Cardiac fibroblast (primary cell): Measurements from ENCODE around the gene ASB1.
"Not testable (repeated sequence)": the region's sequence is repeated elsewhere in the genome, so short reads cannot be mapped to it uniquely, and the experiment has no call there.

ENCODE experiments used
- DNase-seq, 2 donors: peaks; one replicate each; pipeline versions ENCODE4 v3.0.0 to v3.0.0-alpha.2; 2010; ENCODE audit warnings: low read depth in 2 of 2
- H3K4me3 ChIP-seq, 2 donors: replicated peaks in 1 of 2; 1 replicate in 1 of 2; 2 replicates in 1 of 2; pipeline ENCODE4 v1.5.1; 2011; ENCODE audit warnings: low read depth in 2 of 2, low read length in 2 of 2, mild to moderate bottlenecking in 2 of 2, moderate library complexity in 1 of 2
- TF ChIP-seq, protein P1 (sequence below): IDR thresholded peaks from one replicate; pipeline ENCODE4 v1.5.1; 2011; ENCODE audit warnings: low read depth, mild to moderate bottlenecking, low read length, inconsistent platforms

The ASB1 gene

DNA sequence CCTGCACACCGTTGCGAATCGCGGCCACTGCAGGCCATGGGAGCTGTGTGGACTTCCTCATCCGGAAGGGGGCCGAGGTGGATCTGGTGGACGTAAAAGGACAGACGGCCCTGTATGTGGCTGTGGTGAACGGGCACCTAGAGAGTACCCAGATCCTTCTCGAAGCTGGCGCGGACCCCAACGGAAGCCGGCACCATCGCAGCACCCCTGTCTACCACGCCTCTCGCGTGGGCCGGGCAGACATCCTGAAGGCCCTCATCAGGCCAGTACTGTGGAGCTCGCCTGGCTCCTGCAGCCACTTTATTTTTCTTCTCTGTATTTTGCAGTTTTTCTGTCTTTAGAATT is 9.0 kb downstream of the ASB1 start:
- DNase-seq = no peak
- no peak overlapping the region for H3K4me3 ChIP-seq
- TF ChIP-seq, protein P1, sequence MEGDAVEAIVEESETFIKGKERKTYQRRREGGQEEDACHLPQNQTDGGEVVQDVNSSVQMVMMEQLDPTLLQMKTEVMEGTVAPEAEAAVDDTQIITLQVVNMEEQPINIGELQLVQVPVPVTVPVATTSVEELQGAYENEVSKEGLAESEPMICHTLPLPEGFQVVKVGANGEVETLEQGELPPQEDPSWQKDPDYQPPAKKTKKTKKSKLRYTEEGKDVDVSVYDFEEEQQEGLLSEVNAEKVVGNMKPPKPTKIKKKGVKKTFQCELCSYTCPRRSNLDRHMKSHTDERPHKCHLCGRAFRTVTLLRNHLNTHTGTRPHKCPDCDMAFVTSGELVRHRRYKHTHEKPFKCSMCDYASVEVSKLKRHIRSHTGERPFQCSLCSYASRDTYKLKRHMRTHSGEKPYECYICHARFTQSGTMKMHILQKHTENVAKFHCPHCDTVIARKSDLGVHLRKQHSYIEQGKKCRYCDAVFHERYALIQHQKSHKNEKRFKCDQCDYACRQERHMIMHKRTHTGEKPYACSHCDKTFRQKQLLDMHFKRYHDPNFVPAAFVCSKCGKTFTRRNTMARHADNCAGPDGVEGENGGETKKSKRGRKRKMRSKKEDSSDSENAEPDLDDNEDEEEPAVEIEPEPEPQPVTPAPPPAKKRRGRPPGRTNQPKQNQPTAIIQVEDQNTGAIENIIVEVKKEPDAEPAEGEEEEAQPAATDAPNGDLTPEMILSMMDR = no peak

DNA sequence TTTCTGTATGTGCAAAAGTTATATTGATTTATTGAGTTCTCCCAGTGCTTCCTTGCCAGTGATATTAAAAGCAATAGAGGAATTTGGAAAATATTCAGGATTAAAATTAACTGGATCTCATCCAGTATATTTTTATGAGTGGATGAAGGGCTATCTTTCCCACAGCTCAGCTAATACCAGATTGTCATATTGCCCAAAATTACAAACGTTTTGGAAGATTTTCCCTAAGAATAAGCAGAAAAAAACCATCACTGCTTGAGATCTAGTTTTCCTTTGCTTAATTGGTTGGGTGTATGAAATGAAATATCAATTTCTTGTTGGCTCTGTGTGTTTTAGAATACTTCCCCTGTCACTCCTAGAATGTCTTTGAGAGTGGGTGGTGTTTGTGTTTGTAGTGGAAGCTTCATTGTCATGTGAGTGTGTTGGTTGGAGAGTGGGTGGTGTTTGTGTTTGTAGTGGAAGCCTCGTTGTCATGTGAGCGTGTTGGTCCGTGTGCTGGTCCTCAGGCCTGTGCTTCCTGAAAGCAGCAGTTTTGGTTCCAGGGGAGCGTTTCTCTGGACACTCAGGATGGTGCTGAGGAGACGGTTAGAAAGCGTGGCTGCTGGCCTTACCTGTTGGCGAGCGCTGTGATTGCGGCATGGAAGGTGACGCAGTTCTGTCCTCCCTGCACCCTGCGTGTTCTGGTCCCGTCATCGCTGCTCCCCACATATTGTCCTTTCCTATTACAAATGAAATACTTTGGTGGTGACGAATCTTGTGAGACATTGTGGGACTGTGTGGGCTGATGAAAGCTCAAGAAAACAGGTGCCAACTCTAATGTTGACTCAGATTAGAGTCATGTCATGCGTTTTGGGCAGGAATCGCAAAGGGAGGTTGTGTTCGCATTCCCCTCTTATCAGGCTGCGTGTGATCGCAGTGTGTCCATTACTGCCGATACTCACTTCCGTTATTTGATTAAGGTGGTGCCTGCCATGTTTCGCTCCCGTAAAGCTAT is 12.4 kb downstream of the ASB1 start:
- TF ChIP-seq, protein P1 = no peak
- DNase-seq = peak; percentile 93 to 100
- H3K4me3 ChIP-seq = peak overlapping the region in 1 of 2 donors; percentile 29

DNA sequence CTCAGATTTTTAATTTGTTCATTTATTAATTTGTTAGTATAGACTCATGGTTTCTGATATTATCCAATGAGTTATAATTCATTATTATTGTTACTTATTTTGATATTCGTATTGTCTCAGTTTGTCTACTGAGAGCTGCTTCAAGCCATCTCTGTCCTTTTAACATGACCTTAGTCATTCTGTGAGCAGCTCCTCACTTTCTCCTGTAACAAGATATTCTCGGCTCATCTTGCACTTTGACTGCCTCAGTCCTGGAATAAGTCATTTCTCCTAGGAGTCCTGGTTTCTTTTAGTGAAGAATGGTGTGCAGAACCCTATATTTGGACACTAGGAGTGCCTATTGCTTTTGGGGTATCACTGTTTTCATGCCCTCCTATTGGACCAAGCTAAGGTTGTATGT is 13.2 kb downstream of the ASB1 start:
- no peak for DNase-seq
- no peak overlapping the region for H3K4me3 ChIP-seq
- TF ChIP-seq, protein P1 = no peak

DNA sequence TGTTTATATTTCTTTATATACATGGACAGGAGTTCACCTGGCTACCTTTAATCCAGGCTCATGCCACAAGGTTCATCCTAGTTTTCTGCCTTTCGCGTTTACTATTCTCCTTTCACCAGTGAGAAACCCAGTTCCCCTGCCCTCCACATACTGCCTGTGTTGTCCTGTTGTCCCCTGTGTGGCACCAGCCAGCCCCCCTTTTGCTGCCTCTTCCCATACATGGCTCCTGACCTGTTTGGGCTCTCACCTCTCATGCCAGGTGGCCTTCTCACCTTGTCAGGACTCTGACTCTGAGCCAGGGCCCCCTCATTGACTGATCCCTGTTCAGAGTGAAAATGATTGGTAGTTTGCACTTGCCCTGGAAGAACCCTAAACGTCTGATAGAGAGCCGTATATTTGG is 13.6 kb downstream of the ASB1 start:
- no peak for DNase-seq
- TF ChIP-seq, protein P1 = no peak
- no peak overlapping the region for H3K4me3 ChIP-seq

DNA sequence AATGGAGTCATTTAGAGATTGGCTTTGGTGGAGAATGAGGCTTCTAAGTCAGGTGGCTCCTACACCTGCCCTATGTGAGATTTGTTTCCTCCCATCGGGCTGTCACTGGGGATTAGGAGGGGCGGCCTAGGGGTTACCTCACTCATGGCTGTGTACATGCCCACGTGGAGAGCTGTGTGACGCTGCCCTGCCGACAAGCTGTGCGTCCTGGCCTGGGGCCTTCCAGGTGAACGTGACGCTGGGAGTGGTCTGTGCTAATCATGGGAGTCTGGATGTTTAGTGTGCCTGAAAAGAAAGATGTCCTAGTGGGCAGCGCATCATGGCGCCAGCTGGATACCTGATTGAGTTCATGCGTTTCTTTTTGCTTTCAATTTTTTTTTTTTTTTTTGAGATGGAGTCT is 14.0 kb downstream of the ASB1 start:
- no peak for DNase-seq
- TF ChIP-seq, protein P1 = no peak
- no peak overlapping the region for H3K4me3 ChIP-seq

DNA sequence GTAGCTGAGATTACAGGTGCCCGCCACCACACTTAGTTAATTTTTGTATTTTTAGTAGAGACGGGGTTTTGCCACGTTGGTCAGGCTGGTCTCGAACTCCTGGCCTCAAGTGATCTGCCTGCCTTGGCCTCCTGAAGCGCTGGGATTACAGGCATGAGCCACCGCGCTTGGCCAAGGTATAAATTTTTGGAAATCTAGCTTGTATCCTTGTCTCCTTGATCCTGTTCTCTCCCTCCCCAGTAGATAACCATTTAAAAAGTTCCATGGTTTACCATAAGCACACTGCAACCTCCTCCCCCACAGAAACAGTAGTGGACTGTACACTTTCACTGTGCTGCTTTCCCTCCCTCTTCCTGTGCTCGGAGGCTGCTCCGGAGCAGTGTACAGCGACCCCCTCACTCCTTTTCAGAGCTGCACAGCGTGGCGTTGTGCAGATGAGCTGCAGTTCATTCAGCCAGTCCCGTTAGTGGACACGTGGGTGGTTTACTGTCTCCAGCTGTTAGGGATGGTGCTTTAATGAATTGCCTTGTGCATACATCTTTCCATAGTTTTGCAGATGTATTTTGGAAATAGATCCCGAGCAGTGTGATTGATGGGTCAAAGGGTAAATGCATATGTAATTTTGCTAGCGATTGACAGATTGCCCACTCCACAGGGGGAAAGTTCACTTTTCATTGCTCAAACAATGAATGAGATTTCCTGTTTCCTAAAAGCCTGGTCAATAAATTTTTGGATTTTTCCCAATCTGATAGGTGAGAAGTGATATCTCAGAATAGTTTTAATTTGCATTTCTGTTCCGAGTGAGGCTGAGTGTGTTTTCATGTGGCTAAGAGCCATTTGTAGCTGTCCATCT is 14.8 kb downstream of the ASB1 start:
- TF ChIP-seq, protein P1 = no peak
- H3K4me3 ChIP-seq = no peak overlapping the region
- DNase-seq = peak in 1 of 2 donors; percentile 59

DNA sequence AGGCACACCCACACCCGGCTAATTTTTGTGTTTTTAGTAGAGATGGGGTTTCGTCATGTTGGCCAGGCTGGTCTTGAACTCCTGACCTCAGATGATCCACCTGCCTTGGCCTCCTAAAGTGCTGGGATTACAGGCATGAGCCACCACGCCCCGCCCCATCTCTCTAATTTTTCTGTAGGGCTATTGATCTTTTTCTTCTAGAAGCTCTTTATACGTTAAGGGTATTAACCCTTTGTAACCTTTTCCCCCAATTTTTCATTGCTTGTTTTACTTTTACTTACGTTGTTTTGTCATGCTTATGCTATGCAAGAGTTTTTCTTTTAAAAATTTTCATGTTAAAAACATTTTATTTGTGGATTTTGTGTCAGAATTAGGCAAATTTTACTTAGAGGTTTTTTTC is 15.5 kb downstream of the ASB1 start:
- DNase-seq, H3K4me3 ChIP-seq: not testable (repeated sequence)
